HepG2 (cell line): ENCODE measurements around the gene SRP72. TPM values are rescaled to one million over a fixed set of nuclear protein-coding genes. Genes with fewer than 3 reads are reported as not detected.
A peak's percentile ranks its signal among the peaks of the same experiment; 100 is the strongest.

Source experiments
- ARID2 ChIP-seq: sonication (generic); formaldehyde crosslinking; IDR thresholded peaks from 2 replicates; pipeline ENCODE4 v1.8.1; 2022; ENCODE audit warnings: mild to moderate bottlenecking, missing genetic modification reagents, borderline replicate concordance
- BRD4 ChIP-seq: sonication (generic); formaldehyde crosslinking; IDR thresholded peaks from 2 replicates; pipeline ENCODE4 v1.4.0; 2020; ENCODE audit warnings: missing genetic modification reagents
- CHCHD3 ChIP-seq: sonication (generic); formaldehyde crosslinking; IDR thresholded peaks from 2 replicates; pipeline ENCODE4 v1.8.0; 2022; ENCODE audit warnings: mild to moderate bottlenecking, missing genetic modification reagents, moderate library complexity
- FOXJ3 ChIP-seq: sonication (generic); formaldehyde crosslinking; IDR thresholded peaks from 2 replicates; pipeline ENCODE4 v1.4.0; 2020; ENCODE audit warnings: missing genetic modification reagents, mild to moderate bottlenecking, borderline replicate concordance
- MTF1 ChIP-seq: sonication (generic); formaldehyde crosslinking; IDR thresholded peaks from 2 replicates; pipeline ENCODE4 v1.5.0; 2020; ENCODE audit warnings: missing genetic modification reagents
- MXD1 ChIP-seq: sonication (generic); formaldehyde crosslinking; IDR thresholded peaks from 2 replicates; pipeline ENCODE4 v1.4.0; 2020; ENCODE audit warnings: mild to moderate bottlenecking, missing genetic modification reagents
- PPARG ChIP-seq: conservative IDR thresholded peaks from 2 replicates; pipeline ENCODE4 v1.6.1; 2016; ENCODE audit warnings: missing biosample characterization, missing genetic modification reagents
- SMARCE1 ChIP-seq: fragments of 450-650 bp; IDR thresholded peaks from 2 replicates; pipeline ENCODE4 v1.6.1; 2017; ENCODE audit warnings: borderline replicate concordance
- SP1 ChIP-seq, 2 experiments: fragments of 450-650 bp in 1 of 2; sonication (generic) in 1 of 2; formaldehyde crosslinking in 1 of 2; IDR thresholded peaks; 2 replicates each; pipeline versions ENCODE4 v1.4.0 to v1.6.1; 2016 to 2020; ENCODE audit warnings: missing genetic modification reagents in 1 of 2
- SSRP1 ChIP-seq: IDR thresholded peaks from 2 replicates; pipeline ENCODE4 v1.6.1; 2016; ENCODE audit warnings: control low read depth
- ZBTB42 ChIP-seq: sonication (generic); formaldehyde crosslinking; IDR thresholded peaks from 2 replicates; pipeline ENCODE4 v1.5.0; 2020; ENCODE audit warnings: mild to moderate bottlenecking, missing genetic modification reagents
- ZMYM3 ChIP-seq: sonication (generic); formaldehyde crosslinking; IDR thresholded peaks from 2 replicates; pipeline ENCODE4 v1.5.1; 2020; ENCODE audit warnings: mild to moderate bottlenecking, missing genetic modification reagents
- ZNF414 ChIP-seq: sonication (generic); formaldehyde crosslinking; IDR thresholded peaks from 2 replicates; pipeline ENCODE4 v1.5.0; 2020; ENCODE audit warnings: missing genetic modification reagents
- ZNF510 ChIP-seq: sonication (generic); formaldehyde crosslinking; IDR thresholded peaks from 2 replicates; pipeline ENCODE4 v1.4.0; 2020; ENCODE audit warnings: low read depth, mild to moderate bottlenecking, missing genetic modification reagents
- ZNF740 ChIP-seq: sonication (generic); formaldehyde crosslinking; IDR thresholded peaks from 2 replicates; pipeline ENCODE4 v1.4.0; 2020; ENCODE audit warnings: missing genetic modification reagents
- polyA plus RNA-seq, 8 experiments: library from polyadenylated mRNA; depleted of rRNA in 3 of 8; stranded (reverse) in 7 of 8; unstranded in 1 of 8; fragments of >200 nt; fragmentation: Illumina TruSeq in 4 of 8; extraction: Trizol in 4 of 8; gene quantifications; 2 replicates each; pipeline versions ENCODE4 v1.2.1 to v1.2.3, GENCODE V29; 2011 to 2016; ENCODE audit warnings: low read depth in 4 of 8, missing spikeins in 1 of 8, mixed read lengths in 1 of 8; ENCODE audit not compliant: insufficient read depth in 1 of 8
- total RNA-seq, 5 experiments: library from RNA; depleted of rRNA; stranded (reverse); fragments of >200 nt; fragmentation: Illumina TruSeq; extraction: Trizol; gene quantifications; 2 replicates each; pipeline ENCODE4 v1.2.3, GENCODE V29; 2016; ENCODE audit warnings: low read depth in 1 of 5
- TF ChIP-seq, protein P1 (sequence below): sonication (generic); formaldehyde crosslinking; IDR thresholded peaks from 2 replicates; pipeline ENCODE4 v1.4.0; 2020; ENCODE audit warnings: missing genetic modification reagents
- TF ChIP-seq, protein P2 (sequence below): sonication (generic); formaldehyde crosslinking; IDR thresholded peaks from 2 replicates; pipeline ENCODE4 v1.4.0; 2020; ENCODE audit warnings: low read depth, missing genetic modification reagents

SRP72 gene
- total and polyA plus RNA-seq, 2 of the 13 experiments (the other 11 are each of a cell fraction or from before 2014, with no cell fraction given), result 64.9 to 75.6 TPM

DNA sequence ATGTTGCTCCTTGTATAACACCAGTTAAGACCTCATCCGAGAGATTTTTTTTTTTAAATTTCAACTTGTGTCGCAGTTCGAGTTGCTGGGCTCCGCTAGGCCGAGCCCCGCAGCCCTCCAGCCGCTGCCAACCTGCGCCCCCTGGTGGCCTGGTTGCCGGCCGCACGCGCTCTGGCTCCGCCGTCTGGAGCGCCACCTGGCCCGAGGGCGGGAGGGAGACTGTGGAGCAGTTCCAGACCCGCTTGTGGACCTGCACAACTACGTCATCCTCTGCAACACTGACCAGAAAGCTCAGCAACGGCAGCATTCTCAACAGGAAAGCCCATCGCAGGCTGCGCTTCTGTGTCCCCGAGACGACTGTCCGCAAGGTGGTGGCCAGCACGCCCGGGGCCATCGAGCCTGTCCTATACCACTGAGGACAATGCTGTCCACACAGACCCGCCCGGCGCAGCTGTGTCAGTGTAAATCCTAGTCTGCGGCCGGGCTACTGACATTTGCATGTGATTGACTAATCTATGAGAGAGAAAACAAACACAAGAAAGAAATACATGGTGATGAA is 77.2 kb downstream of the SRP72 start (continued):
- TF ChIP-seq, protein P1, sequence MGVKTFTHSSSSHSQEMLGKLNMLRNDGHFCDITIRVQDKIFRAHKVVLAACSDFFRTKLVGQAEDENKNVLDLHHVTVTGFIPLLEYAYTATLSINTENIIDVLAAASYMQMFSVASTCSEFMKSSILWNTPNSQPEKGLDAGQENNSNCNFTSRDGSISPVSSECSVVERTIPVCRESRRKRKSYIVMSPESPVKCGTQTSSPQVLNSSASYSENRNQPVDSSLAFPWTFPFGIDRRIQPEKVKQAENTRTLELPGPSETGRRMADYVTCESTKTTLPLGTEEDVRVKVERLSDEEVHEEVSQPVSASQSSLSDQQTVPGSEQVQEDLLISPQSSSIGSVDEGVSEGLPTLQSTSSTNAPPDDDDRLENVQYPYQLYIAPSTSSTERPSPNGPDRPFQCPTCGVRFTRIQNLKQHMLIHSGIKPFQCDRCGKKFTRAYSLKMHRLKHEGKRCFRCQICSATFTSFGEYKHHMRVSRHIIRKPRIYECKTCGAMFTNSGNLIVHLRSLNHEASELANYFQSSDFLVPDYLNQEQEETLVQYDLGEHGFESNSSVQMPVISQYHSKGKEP (CRISPR knock-in tag), result no peak
- TF ChIP-seq, protein P2, sequence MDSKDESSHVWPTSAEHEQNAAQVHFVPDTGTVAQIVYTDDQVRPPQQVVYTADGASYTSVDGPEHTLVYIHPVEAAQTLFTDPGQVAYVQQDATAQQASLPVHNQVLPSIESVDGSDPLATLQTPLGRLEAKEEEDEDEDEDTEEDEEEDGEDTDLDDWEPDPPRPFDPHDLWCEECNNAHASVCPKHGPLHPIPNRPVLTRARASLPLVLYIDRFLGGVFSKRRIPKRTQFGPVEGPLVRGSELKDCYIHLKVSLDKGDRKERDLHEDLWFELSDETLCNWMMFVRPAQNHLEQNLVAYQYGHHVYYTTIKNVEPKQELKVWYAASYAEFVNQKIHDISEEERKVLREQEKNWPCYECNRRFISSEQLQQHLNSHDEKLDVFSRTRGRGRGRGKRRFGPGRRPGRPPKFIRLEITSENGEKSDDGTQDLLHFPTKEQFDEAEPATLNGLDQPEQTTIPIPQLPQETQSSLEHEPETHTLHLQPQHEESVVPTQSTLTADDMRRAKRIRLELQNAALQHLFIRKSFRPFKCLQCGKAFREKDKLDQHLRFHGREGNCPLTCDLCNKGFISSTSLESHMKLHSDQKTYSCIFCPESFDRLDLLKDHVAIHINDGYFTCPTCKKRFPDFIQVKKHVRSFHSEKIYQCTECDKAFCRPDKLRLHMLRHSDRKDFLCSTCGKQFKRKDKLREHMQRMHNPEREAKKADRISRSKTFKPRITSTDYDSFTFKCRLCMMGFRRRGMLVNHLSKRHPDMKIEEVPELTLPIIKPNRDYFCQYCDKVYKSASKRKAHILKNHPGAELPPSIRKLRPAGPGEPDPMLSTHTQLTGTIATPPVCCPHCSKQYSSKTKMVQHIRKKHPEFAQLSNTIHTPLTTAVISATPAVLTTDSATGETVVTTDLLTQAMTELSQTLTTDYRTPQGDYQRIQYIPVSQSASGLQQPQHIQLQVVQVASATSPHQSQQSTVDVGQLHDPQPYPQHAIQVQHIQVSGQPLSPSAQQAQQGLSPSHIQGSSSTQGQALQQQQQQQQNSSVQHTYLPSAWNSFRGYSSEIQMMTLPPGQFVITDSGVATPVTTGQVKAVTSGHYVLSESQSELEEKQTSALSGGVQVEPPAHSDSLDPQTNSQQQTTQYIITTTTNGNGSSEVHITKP (CRISPR knock-in tag), result peak; percentile 53; the same call in 1 of the 2 replicates
- TF ChIP-seq CHCHD3 (no peak), ZNF414 (CRISPR knock-in tag) (0 out of 2 replicates have a peak, but pooled peaks have one; percentile 49), BRD4 (CRISPR knock-in tag) (no peak), MTF1 (CRISPR knock-in tag) (no peak), PPARG (peak; percentile 46; the same call in 1 of the 2 replicates), FOXJ3 (CRISPR knock-in tag) (no peak), MXD1 (peak; percentile 70; the same call in 1 of the 2 replicates), ZBTB42 (CRISPR knock-in tag) (0 out of 2 replicates have a peak, but pooled peaks have one; percentile 56), SMARCE1 (no peak), ZMYM3 (peak; percentile 55; the same call in 1 of the 2 replicates), ARID2 (CRISPR knock-in tag) (no peak), SP1 (IDR thresholded peaks at IDR 0.05) (no peak), SP1 (CRISPR knock-in tag; IDR thresholded peaks at IDR 0.05) (0 out of 2 replicates have a peak, but pooled peaks have one; percentile 23), ZNF510 (CRISPR knock-in tag) (no peak), SSRP1 (CRISPR knock-in tag) (no peak), ZNF740 (no peak)
